HG03196 (cell line): Measurements from ENCODE around the gene ERMN.
"Not testable (repeated sequence)": the region's sequence is repeated elsewhere in the genome, so short reads cannot be mapped to it uniquely, and the experiment has no call there.

ENCODE experiments used
- ATAC-seq: cut with Tn5 transposase; IDR thresholded peaks from one replicate; pipeline ENCODE4 v1.9.1; 2021; ENCODE audit not compliant: unreplicated experiment

The ERMN gene

GRCh38 chr2:157301307-157301706, 24.3 kb downstream of the ERMN start:
- ATAC-seq: no peak

- ATAC-seq: no peak
Observed at GRCh38 chr2:157296958-157297357, 28.7 kb downstream of the ERMN start.

- no peak for ATAC-seq
Observed at GRCh38 chr2:157296490-157296889, 29.1 kb downstream of the ERMN start.

GRCh38 chr2:157292853-157293252, 32.8 kb downstream of the ERMN start:
- no peak for ATAC-seq

GRCh38 chr2:157291018-157291417, 34.6 kb downstream of the ERMN start:
- no peak for ATAC-seq

GRCh38 chr2:157290525-157290924, 35.1 kb downstream of the ERMN start:
- ATAC-seq: no peak

GRCh38 chr2:157287160-157287559, 38.5 kb downstream of the ERMN start:
- ATAC-seq: no peak

- ATAC-seq: no peak
Observed at GRCh38 chr2:157283468-157283867, 42.2 kb downstream of the ERMN start.

- ATAC-seq: no peak
Observed at GRCh38 chr2:157281316-157281715, 44.3 kb downstream of the ERMN start.

- ATAC-seq: not testable (repeated sequence)
Observed at GRCh38 chr2:157279311-157279710, 46.3 kb downstream of the ERMN start.

- ATAC-seq: peak; percentile 63
Observed at GRCh38 chr2:157271590-157272203, 53.9 kb downstream of the ERMN start.

GRCh38 chr2:157269922-157270321, 55.7 kb downstream of the ERMN start:
- ATAC-seq: no peak

- ATAC-seq: no peak
Observed at GRCh38 chr2:157269060-157269459, 56.6 kb downstream of the ERMN start.
